CD4-positive, alpha-beta T cell treated with Interleukin-21 for 1 hour (primary cell): ENCODE results near the gene SMARCA2.
A peak's percentile ranks its signal among the peaks of the same experiment; 100 is the strongest.

ENCODE experiments used
- DNase-seq: peaks from one replicate; pipeline ENCODE4 v3.0.0-alpha.2; 2020

Gene SMARCA2

DNA sequence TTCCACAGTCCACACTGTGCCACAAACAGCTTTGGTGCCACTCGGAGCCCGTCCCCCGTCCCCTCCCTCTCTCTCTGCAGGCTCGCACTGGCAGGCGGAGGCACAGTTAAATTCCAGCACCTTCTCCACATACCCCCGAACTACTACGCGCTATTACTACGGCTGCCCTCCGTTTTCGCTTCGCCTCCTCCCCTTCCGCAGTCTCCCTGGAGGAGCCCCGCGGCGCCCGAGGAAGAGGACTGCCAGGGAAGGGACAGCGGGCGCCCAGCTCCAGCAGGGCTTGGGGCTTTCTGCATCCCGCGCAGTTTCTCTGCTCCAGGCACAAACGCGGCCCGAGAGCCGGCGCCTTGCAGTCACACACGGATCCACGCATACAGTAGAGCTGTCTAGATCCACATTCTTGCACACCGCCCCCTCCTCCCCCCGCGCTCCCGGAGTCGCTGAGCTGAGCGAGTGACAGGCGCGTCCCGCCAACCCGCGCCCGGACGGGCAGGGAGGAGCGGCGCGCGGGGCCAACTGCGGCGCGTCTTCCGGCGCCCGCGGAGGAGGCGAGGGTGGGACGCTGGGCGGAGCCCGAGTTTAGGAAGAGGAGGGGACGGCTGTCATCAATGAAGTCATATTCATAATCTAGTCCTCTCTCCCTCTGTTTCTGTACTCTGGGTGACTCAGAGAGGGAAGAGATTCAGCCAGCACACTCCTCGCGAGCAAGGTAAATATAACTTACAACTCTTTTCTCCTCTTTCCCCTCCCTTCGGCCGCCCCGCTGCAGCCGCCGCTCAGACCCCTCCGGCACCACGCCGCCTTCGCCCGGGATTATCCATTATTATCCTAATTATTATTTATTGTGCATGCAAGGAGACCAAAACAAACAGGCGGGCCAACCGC, at the start of gene SMARCA2:
Gene SMARCA2 (plus strand): TSS at position 652 of the 885 bp plus-strand sequence. CDS start 13,676 bp downstream, outside the sequence.
- peak; percentile 96 for DNase-seq

DNA sequence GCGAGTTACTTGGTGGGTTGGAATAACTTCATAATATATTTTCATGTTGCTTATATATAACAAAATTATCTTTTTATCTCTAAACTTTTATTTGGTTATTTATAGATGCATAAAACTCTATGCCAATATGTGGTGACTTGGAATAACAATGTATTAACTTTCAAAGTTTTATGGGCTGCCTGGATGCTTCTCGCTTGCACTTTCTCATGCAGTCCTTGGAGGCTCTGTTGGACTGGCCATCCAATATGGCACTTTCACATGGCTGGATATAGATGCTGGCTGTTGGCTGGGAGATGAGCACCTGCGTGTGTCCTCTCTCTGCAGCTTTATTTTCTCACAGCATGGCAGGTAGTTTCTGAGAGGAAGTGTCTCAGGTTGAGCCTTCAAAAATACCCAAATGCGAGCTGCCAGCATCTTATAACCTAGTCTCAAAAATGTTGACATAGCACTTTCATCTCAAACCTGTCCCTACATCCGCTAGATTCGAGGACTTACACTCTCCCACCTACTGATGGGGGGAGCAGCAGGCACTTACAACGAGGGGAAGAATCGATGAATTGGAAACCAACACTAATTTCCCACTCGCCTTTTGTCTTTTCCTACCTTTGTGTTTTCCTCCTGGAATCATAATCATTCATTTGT, 48.3 kb upstream of the SMARCA2 start:
- DNase-seq: no peak

DNA sequence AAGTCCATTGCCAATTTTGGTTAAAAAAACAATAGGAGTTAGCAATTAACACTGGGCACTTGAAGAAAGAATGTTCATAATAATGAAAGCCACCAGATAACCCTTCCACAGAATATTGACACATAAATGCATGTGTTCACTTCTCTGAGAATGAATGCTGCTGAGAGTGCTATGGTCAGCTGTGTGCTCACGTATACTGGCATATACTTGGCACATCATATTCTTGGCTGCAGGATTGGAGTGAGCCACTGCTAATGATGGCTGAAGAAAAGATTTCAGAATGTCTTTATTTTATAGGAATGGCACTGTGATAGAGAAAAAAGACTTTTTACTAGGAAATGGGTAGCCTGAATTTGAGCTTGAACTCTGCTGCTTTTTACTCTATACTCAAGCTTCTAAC, 46.0 kb upstream of the SMARCA2 start:
- DNase-seq: no peak

DNA sequence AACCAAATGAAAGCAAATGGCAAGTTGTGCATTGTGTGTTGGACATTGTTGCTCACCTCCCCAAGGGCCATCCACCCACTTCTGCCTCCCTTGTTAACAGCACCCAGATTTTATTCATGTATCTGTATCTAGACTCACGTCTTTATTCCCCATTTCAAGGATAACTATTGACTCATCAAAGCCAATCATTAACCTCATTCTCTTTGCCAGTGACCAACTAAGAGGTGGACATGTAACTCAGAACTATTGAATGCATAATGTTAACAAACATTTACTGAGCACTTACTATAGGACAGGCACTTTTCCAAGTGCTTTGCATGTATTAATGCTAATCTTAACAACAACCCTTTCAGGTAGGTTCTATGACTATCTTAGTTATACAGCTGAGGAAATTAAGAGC, 45.2 kb upstream of the SMARCA2 start:
- no peak for DNase-seq

DNA sequence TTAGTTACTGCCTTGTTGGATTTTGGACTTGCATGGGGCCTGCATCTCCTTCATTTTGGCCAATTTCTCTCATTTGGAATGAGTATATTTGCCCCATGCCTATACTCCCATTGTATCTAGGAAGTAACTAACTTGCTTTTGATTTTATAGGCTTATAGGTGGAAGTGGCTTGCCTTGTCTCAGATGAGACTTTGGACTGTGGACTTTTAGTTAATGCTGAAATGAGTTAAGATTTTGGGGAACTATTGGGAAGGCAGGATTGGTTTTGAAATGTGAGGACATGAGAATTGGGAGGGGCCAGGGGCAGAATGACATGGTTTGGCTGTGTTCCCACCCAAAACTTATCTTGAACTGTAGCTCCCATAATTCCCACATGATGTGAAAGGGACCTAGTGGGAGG, 42.5 kb upstream of the SMARCA2 start:
- no peak for DNase-seq

DNA sequence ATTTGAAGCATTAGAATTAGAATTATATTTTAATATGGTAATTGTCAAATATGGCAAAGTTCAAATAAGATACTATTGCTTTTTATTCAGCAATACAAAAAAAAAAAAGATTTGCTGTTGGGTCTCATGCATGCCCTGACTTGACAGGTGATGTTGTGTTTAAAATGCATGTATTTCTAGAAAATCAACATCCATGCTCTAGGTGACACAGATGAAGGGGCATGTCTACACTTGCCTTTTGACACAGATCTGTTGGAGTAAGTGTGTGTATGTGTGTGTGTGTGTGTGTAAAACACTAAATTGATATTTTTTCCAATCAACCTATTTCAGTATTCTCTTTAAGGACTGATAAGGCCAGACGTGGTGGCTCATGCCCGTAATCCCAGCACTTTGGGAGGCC, 38.1 kb upstream of the SMARCA2 start:
- DNase-seq: no peak

DNA sequence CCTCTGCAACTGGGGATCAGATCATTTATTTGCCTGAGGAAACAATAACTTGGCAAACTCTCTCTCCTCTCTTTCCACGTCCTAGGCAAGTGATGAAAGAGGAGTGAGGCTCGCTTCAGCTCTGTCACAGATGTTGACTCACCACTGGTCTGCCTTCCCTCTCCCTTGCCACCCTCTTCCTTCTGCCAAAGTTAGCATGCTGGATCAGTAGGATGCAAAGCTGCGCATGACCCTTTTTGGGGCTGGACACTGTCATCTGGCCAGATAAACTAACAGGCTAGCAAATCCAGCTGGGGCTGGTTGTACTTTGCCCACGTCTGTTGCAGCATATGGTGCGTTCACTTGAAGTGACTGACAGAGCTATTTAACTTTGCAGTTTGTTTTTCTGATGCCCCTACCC, 36.2 kb upstream of the SMARCA2 start:
- no peak for DNase-seq

DNA sequence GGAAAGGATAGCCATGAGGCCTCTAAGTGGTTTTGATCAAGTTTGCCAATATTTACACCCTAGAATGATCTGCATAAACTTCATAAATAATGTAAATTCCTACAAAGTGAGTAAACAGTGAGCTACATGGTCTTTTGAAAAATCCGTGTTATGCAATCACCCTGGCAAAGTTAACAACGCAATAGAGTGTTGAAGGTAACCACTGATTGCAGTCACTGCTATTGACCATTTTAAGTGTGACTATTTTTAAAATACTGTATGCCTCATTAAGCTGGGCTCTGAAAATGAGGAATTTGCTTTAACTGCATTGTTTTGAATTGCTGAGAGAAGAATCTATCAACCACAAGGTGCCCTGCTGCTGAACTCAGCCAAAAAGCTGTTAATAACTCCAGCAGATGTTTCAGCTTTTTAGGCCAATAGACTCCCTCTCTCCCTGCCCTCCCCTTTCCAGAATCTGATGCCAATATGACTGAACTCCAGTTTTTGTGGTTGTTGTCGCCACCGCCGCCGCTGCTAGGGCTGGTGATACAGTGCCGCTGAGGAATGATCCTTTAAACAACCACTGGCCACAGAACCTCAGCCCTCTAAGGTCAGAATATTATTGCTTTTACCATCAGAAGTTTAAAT, 35.3 kb upstream of the SMARCA2 start:
- no peak for DNase-seq

DNA sequence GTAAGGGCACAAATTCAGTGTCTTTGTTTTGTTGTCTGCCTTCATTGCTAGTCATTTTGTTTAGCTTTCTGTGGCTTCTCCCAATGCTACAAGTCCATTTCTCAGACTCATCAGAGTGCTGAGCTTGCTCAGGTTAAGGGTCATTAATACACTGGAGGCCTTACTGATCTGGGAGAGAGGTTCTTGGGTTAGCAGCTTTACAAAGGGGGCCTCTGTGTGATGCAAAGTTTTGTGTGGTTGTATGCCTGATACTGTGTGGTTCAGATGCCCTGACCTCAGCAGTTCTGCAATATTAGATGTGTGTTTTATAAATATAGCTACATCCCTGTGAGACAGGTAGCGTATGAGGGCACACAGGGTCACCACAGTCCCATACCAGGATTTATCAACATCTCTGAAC, 34.8 kb upstream of the SMARCA2 start:
- no peak for DNase-seq

DNA sequence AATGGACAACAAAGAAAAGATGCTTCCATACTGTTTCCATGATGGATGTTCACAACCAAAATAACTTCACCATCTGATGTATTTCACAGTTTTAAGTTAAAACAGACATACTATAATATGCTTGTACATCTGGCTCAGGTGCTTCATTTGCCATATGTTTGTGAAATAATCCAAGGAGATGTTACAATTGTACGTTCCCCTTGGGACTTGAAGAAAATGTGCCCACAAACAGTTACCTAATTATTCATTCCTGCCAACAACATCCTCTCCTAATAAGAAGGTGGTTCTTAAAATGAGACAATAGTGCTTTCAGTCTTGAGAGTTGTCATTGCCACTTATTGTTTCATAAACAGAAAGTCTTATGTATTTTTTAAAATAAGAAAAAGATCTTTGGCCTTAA, 33.1 kb upstream of the SMARCA2 start:
- no peak for DNase-seq

DNA sequence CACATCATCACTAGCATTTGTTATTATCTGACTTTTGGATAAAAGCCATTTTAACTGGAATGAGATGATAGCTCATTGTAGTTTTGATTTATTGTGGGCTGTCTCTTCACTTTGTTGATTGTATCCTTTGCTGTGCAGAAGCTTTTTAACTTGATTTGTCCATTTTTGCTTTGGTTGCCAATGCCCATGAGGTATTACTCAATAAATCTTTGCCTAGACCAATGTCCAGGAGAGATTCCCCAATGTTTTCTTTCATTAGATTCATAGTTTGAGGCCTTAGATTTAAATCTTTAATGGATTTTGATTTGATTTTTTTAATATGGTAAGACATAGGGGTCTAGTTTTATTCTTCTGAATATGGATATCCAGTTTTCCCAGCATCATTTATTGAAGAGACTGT, 28.8 kb upstream of the SMARCA2 start:
- no peak for DNase-seq

DNA sequence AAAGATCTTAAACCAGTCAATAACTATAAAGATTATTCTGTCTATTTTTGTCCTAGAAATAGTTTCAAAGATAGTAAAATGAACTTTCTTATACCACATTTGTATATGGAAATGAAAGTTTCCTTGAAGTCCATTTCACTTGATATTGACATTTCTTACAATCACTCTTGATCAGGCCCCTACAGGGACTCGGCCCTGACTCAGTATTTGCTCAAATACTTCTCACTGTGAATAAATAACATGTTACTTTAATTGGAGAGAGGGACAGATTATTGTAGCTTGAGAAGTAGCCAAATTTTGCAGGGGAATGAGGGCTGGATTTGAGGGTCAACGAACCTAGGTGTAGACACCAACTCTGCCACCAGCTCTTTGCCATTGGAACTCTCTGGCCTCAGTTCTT, 25.6 kb upstream of the SMARCA2 start:
- DNase-seq: no peak

DNA sequence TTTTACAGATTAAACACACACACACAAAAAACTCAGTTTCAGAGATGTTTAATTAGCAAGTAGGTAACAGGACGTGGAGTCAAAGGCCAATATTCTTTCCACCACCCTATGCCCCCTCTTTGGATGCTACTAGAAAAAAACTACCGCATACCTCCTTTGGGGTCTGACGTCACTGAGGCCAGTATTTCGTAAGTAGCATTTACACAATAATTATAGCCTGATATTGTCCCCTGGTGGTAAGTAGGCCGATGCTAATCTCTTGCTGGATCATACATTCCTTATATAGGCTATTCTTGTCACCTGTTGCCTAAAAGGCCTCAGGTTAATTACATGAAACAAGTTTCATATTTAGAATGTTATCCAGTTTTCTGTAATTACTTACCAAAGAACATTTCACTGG, 21.0 kb upstream of the SMARCA2 start:
- DNase-seq: no peak

DNA sequence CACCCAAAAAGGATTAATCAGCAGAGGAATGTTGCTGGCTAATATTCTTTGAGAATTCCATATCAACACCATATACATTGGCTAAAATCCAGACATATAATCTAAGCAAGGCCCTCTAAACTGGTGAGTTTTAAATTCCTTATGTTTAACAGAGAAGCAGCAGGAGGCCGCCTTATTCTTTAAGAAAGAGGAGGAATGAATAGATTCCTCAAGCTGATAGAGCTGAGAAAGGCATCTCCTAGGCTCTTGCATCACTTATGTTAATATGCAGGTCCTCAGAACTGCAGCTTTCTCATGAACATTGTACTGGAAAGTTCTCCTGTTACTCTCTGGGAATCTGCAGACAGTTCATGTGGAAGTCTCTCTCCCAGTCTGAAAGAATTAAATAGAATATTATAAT, 20.1 kb upstream of the SMARCA2 start:
- no peak for DNase-seq

DNA sequence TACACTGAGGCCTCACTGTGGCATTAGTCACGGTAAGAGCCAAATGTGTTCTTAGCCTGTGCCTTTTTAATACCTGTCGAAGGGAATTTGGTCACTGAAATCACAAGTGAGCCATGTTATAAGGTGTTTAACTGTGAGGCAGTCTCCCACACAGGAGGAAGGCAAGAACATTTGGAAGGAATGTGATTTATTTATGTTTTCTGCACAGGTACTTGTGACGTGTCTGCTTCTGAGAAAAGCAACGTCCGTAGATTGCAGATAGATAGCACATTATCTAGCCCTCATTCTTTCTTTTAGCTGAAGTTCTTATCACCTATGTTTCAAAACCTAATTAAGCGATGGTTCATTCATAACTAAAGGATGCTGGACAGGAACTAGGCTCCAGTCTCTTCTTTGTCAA, 19.0 kb upstream of the SMARCA2 start:
- DNase-seq: no peak

DNA sequence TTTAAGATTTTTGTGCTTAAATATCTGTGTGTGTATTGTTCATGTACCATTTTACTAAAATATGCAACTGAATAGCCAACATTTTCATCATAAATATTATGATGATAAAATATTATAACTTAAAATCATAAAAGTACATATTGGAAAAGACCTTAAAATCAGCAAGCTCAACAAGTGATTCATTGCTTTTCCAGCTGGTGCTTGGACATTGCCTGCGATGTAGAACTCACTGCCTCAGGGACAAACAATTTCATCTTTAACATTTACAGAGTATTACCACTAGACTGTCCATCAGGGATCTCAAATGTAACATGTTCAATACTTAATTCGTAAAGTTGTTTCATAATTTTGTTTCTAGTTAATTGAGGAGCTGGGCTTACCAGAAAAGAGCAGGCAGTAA, 17.5 kb upstream of the SMARCA2 start:
- DNase-seq: no peak

DNA sequence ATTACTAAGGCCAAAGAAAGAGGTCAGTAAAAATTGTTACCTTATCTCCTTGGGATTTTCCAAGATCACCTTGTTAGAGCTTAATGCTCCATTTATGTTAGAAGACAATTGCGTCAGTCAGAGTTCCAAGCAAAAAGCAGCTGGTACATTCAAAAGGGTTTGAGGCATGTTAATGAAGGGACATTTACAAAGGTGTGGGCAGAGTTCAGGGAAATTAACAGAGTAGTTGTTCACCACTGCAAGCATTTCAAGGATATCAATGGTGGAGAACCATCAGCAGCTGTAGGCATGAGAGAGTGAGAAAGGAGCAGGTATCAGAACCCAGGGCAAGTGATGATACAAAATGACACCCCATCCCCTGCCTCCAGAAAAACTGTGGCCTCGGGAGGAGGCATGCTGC, 17.0 kb upstream of the SMARCA2 start:
- DNase-seq: no peak

DNA sequence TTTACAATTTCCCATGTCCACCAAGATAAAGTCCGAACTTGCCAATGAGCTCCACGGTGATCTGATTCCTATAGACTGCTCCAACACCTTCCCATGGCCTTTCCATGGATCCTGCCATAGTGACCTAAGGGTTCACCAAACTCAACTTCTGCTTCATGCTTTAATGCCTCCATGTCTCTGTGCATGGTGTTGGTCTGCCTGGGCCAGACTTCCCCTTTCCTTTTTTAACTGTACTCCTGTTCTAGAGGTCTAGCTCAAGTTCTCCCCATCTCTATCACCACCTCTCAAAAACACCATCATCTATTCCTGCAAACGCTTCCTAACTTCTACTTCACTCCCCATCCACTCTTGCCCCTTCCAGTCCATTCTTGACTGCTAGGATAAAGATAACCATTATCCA, 14.8 kb upstream of the SMARCA2 start:
- no peak for DNase-seq

DNA sequence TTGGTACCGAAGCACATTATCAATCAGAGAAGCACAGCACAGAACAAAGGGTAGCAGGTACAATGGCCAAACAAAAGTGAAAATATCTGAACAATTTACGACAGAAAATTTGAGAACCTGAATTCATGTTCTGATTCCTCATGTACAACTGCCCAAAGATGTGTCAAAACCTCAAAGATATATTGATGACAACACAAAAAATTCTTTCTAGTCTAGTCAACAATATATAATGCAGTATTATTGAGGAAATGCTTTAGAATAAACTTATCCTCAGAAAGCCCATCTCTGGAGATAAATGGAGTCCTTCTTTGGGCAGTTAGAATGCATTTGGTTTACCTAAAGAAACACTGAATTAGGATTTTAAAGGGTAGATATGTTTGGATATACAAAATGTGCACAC, 6.8 kb upstream of the SMARCA2 start:
- no peak for DNase-seq

DNA sequence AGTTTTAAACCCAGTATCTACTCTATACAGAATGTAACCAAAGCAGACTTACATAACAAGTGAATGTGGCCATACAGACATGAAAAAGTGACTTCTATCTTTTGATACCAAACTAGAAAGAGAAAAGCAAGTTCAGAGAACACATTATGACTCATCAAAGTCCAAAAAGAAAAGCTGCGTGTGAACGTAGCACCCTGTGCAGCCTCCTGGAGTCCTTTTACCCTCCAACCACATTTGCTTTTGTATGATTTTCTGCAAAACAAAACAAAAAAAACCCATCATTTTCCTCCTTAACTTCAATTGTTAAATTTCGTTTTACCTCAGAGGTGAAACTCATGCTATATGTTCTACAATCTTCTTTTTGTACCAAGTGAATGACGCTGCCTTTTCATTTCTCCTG, 2.8 kb upstream of the SMARCA2 start:
- no peak for DNase-seq

DNA sequence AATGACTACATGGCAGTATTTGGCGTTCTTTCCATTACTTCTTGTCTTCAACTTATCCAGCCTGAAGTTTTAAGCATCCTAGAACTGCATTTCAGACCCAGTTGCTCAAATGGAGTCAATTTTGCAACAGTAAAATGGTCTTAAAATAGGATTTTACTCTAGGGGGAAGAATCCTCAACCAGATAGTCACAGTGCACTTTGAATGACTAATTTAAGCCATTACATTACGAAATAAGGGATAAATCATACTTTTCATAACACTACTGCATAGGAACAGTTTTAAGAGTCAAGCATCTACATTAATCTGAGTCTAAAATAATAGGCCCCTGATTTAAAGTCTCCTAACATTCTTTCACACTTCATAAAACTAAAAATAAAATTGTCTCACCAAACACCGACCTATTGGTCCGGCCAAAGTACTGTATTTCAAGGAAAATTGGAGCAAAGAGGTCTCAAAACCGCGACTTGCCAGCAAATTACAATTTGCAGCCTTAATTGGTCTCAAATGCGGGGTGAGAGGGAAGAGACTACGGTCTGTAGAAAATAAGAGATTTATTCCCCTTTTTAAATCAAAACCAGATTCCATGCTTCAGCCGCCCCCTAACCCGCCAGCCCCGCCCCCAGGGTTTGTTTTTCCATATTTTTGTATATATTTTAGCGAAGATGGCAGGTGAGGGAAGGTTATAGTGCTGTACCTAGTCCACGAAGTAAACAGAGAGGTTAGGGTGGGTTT, 1.2 kb upstream of the SMARCA2 start:
- no peak for DNase-seq

DNA sequence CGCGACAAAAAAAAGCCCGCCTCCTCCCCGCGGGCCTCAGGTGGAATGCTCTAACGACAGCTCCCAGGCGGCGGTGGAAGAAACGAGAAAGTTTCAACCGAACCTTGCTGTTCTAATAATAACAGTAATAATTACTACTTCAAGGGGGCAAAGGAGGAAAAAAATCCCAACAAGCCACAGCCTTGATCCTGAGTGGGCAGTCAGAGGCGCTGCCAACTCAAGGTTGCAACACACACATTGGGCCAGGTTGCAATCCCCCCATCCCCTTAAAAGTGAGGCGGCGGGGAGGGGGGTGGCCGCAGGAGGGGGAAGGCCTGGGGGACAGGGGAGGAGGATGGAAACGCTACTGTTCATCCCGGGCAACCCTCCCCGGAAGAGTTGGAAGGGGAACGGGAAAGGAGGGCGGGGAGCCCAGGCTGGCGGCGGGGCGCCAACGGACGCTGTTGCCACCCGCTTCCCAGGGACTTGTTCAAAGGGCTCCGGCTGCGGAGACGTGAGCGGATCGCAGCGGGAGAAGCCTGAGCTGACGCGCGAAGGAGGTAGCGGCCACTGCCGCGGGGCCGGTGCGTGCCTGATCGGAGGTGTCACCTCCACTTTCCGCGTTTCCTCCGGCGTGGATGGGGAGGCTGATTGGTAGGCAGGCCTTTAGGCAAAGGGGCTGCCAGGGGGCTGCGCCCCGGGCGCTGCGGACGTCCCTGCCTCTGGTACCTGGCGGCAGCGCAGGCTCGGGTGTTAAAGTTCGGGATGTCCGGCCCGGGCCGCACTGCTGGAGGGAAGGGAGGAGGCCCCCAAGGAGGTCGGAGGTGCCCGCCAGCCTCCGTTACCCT, 647 bp downstream of the SMARCA2 start:
- DNase-seq: peak; percentile 49
